Caco-2 (cell line): ENCODE results near the gene LMNTD2. TPM values are rescaled to one million over a fixed set of nuclear protein-coding genes. Genes with fewer than 3 reads are reported as not detected.

Experiments used
- BruUV-seq: library from RNA; stranded (reverse); fragments of 400-500 nt; replicated peaks from 2 replicates; lab custom pipeline; 2021; lab: Mats Ljungman, UMichigan
- CTCF ChIA-PET: fragments of 300-600 bp; sonication (Branson Sonifier 250); formaldehyde crosslinking; loops from one replicate; lab custom pipeline; 2022; ENCODE audit warnings: antibody characterized with exemption; lab: Charles Lee
- POLR2A ChIA-PET: fragments of 300-600 bp; sonication (Branson Sonifier 250); formaldehyde crosslinking; loops from one replicate; lab custom pipeline; 2022; ENCODE audit warnings: antibody characterized with exemption; lab: Charles Lee
- DNase-seq, 2 experiments: peaks; one replicate each; pipeline versions ENCODE4 v3.0.0 to v3.0.0-alpha.2; 2020 to 2022
- H3K27me3 ChIP-seq: replicated peaks from 2 replicates; pipeline ENCODE4 v1.6.0; 2011; ENCODE audit warnings: low read length; ENCODE audit not compliant: control insufficient read depth, insufficient read depth
- H3K36me3 ChIP-seq: 2 replicates; pipeline ENCODE4 v1.5.1; 2011; ENCODE audit warnings: low read length; ENCODE audit not compliant: control insufficient read depth, insufficient read depth
- H3K4me1 ChIP-seq: fragments of 250-450 bp; sonication (Bioruptor Pico); 2 replicates; pipeline ENCODE4 v1.5.1; 2020; ENCODE audit warnings: mild to moderate bottlenecking
- H3K4me3 ChIP-seq: 2 replicates; pipeline ENCODE4 v1.5.1; 2011; ENCODE audit warnings: low read depth, mild to moderate bottlenecking, control low read depth, low read length
- H3K9me3 ChIP-seq: fragments of 250-450 bp; sonication (Bioruptor Pico); 2 replicates; pipeline ENCODE4 v1.5.1; 2020; ENCODE audit warnings: mild to moderate bottlenecking, moderate library complexity
- H3K27ac Mint-ChIP-seq: one replicate; pipeline ENCODE4 v1.8.0; 2022; ENCODE audit warnings: mixed read lengths; ENCODE audit not compliant: unreplicated experiment
- H3K27me3 Mint-ChIP-seq: one replicate; pipeline ENCODE4 v1.8.0; 2022; ENCODE audit warnings: mixed read lengths; ENCODE audit not compliant: insufficient read depth, unreplicated experiment
- H3K36me3 Mint-ChIP-seq: one replicate; pipeline ENCODE4 v1.8.0; 2022; ENCODE audit warnings: mild to moderate bottlenecking, mixed read lengths; ENCODE audit not compliant: insufficient read depth, unreplicated experiment
- H3K4me1 Mint-ChIP-seq: one replicate; pipeline ENCODE4 v1.8.0; 2022; ENCODE audit warnings: low read depth, mixed read lengths; ENCODE audit not compliant: unreplicated experiment
- H3K4me3 Mint-ChIP-seq: one replicate; pipeline ENCODE4 v1.8.0; 2022; ENCODE audit warnings: mild to moderate bottlenecking, moderate library complexity, mixed read lengths; ENCODE audit not compliant: unreplicated experiment
- H3K9me3 Mint-ChIP-seq: one replicate; pipeline ENCODE4 v1.8.0; 2022; ENCODE audit warnings: mixed read lengths; ENCODE audit not compliant: unreplicated experiment
- intact Hi-C: fragments of 100-400 bp; cut with micrococcal nuclease; formaldehyde crosslinking; loops from one replicate; pipeline ENCODE4 v1.10.0; 2022; ENCODE audit not compliant: unreplicated experiment
- total RNA-seq: library from RNA; stranded (reverse); gene quantifications from 2 replicates; pipeline ENCODE4 v1.2.3, GENCODE V29; 2022
- TF ChIP-seq, protein P1 (sequence below), 2 experiments: fragments of 200-600 bp in 1 of 2; IDR thresholded peaks; 1 replicate in 1 of 2; 2 replicates in 1 of 2; pipeline versions ENCODE4 v1.5.1 to v1.8.0; 2011 to 2022; ENCODE audit warnings: antibody characterized with exemption in 1 of 2, control low read depth in 1 of 2, inconsistent platforms in 1 of 2, low read depth in 1 of 2, low read length in 1 of 2, mild to moderate bottlenecking in 1 of 2, moderate library complexity in 1 of 2; ENCODE audit not compliant: insufficient read depth in 1 of 2, severe bottlenecking in 1 of 2, unreplicated experiment in 1 of 2

LMNTD2 gene
- total RNA-seq, 1 experiment from 2014 or later, result 11.9 TPM

DNA sequence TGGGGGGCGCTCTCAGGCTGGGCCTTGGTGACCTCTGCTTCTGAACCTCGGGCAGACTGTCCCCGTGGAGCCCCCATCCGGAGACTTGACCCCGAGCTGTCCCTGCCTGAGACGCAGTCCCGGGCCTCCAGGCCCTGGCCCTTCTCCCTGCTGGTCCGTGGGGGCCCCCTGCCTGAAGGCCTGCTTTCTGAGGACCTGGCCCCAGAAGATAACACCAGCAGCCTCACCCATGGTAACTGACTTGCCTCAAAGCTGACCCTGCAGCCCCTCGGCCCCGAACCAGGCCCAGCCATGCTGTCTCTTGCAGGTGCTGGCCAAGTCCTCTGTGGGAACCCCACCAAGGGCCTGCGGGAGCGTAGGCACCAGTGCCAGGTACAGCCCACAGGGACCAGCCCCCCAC is 8.9 kb downstream of the LMNTD2 start:
- H3K4me1 Mint-ChIP-seq, result no peaks in the 10 kb centered on the region
- POLR2A ChIA-PET, result no interaction called here

DNA sequence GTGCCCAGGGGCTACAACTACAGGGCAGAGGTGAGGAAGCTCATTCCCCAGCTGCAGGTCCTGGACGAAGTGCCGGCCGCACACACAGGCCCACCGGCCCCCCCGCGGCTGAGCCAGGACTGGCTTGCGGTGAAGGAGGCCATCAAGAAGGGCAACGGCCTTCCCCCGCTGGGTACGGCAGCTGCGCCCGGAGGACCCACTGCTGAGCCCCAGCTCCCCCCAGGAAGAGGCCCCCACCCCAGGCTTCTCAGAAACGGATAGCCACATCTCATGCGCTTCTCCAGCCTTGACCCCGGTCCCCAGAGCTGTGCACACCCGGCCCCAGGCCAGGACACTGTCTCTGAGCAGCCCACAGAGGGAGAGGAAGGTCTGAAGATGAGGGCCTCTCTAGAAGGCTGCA is 9.4 kb downstream of the LMNTD2 start:
- Histone ChIP-seq H3K4me1 (peaks cover 13% of the 10 kb centered on the region), H3K4me3 (no peak overlapping the region), H3K27me3 (no peaks in the 10 kb centered on the region), H3K36me3 (no peaks in the 10 kb centered on the region), H3K9me3 (no peaks in the 10 kb centered on the region)
- no peak overlapping the region for H3K4me3 Mint-ChIP-seq
- no peak for DNase-seq
- H3K4me1 Mint-ChIP-seq, result no peaks in the 10 kb centered on the region
- H3K27ac Mint-ChIP-seq, result no peak overlapping the region
- H3K36me3 Mint-ChIP-seq, result no peaks in the 10 kb centered on the region
- H3K9me3 Mint-ChIP-seq, result no peaks in the 10 kb centered on the region
- TF ChIP-seq, protein P1, sequence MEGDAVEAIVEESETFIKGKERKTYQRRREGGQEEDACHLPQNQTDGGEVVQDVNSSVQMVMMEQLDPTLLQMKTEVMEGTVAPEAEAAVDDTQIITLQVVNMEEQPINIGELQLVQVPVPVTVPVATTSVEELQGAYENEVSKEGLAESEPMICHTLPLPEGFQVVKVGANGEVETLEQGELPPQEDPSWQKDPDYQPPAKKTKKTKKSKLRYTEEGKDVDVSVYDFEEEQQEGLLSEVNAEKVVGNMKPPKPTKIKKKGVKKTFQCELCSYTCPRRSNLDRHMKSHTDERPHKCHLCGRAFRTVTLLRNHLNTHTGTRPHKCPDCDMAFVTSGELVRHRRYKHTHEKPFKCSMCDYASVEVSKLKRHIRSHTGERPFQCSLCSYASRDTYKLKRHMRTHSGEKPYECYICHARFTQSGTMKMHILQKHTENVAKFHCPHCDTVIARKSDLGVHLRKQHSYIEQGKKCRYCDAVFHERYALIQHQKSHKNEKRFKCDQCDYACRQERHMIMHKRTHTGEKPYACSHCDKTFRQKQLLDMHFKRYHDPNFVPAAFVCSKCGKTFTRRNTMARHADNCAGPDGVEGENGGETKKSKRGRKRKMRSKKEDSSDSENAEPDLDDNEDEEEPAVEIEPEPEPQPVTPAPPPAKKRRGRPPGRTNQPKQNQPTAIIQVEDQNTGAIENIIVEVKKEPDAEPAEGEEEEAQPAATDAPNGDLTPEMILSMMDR (IDR thresholded peaks at IDR 0.05; ENCODE audit: insufficient read depth in 1 of 2, low read depth in 1 of 2, low read length in 1 of 2, severe bottlenecking in 1 of 2, unreplicated experiment in 1 of 2), result no peak
- no TSS peak for BruUV-seq
- no peaks in the 10 kb centered on the region for H3K27me3 Mint-ChIP-seq
- POLR2A ChIA-PET, result no interaction called here
- intact Hi-C loops, result loop anchor here (10.0 kb wide), 1 partner anchor 174 kb away; no protein-coding TSS in a partner anchor
- CTCF ChIA-PET, result interaction anchor here (0.9 kb wide), 1 partner anchor 103 kb away, joined by 5 read pairs; no protein-coding TSS in a partner anchor

More for the DNA sequence above, 8.9 kb downstream of the LMNTD2 start:
- BruUV-seq, result no TSS peak
- Mint-ChIP-seq H3K9me3 (no peaks in the 10 kb centered on the region), H3K4me3 (no peak overlapping the region), H3K27me3 (no peaks in the 10 kb centered on the region), H3K27ac (no peak overlapping the region), H3K36me3 (no peaks in the 10 kb centered on the region)
- CTCF ChIA-PET, result interaction anchor here (0.9 kb wide), 1 partner anchor 103 kb away, joined by 5 read pairs; no protein-coding TSS in a partner anchor
- H3K36me3 ChIP-seq, result no peaks in the 10 kb centered on the region
- no peaks in the 10 kb centered on the region for H3K9me3 ChIP-seq
- peaks cover 13% of the 10 kb centered on the region for H3K4me1 ChIP-seq
- no peak overlapping the region for H3K4me3 ChIP-seq
- DNase-seq, result no peak
- intact Hi-C loops, result loop anchor here (10.0 kb wide), 1 partner anchor 173 kb away; no protein-coding TSS in a partner anchor
- TF ChIP-seq, protein P1 (IDR thresholded peaks at IDR 0.05; ENCODE audit: insufficient read depth in 1 of 2, low read depth in 1 of 2, low read length in 1 of 2, severe bottlenecking in 1 of 2, unreplicated experiment in 1 of 2), result no peak
- H3K27me3 ChIP-seq, result no peaks in the 10 kb centered on the region

DNA sequence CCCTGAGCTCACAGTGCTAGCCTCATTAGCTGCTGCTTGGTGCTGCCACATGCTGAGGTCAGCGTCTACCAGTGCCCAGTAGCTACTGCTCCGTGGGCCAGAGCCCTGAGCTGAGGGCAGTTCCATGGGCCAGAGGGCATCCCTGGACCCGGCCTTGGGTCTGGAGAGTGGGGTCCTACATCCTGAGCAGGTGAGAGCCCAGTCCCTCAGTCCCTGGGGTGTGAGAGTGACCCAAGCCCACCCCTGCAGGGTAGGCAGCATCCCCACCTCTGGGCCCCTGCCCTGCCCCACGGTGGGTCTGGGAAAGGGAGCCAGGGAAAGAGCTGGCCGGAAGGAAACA is 9.8 kb downstream of the LMNTD2 start:
- Histone ChIP-seq H3K36me3 (no peaks in the 10 kb centered on the region), H3K4me1 (peaks cover 13% of the 10 kb centered on the region), H3K27me3 (no peaks in the 10 kb centered on the region), H3K9me3 (no peaks in the 10 kb centered on the region), H3K4me3 (no peak overlapping the region)
- no peaks in the 10 kb centered on the region for H3K4me1 Mint-ChIP-seq
- intact Hi-C loops, result loop anchor here (10.0 kb wide), 1 partner anchor 174 kb away; no protein-coding TSS in a partner anchor
- CTCF ChIA-PET, result interaction anchor here (0.9 kb wide), 1 partner anchor 102 kb away, joined by 5 read pairs; no protein-coding TSS in a partner anchor
- DNase-seq, result no peak
- TF ChIP-seq, protein P1 (IDR thresholded peaks at IDR 0.05; ENCODE audit: insufficient read depth in 1 of 2, low read depth in 1 of 2, low read length in 1 of 2, severe bottlenecking in 1 of 2, unreplicated experiment in 1 of 2), result no peak
- no peaks in the 10 kb centered on the region for H3K36me3 Mint-ChIP-seq
- H3K4me3 Mint-ChIP-seq, result no peak overlapping the region
- no peaks in the 10 kb centered on the region for H3K27me3 Mint-ChIP-seq
- no peak overlapping the region for H3K27ac Mint-ChIP-seq
- no peaks in the 10 kb centered on the region for H3K9me3 Mint-ChIP-seq
- no TSS peak for BruUV-seq
- POLR2A ChIA-PET, result no interaction called here
